Hepatocyte (in vitro differentiated cells): ENCODE results near the gene MYO5A. TPM values are rescaled to one million over a fixed set of nuclear protein-coding genes. Genes with fewer than 3 reads are reported as not detected.

Source experiments
- DNase-seq: peaks from one replicate; pipeline ENCODE4 v3.0.0-alpha.2; 2016; ENCODE audit warnings: low spot score
- H2AFZ ChIP-seq: fragments of 200-600 bp; sonication (generic); 2 replicates; pipeline ENCODE4 v1.6.0; 2016; ENCODE audit warnings: antibody characterized with exemption, mild to moderate bottlenecking
- H3K27ac ChIP-seq: fragments of 200-600 bp; sonication (generic); 2 replicates; pipeline ENCODE4 v1.5.1; 2016; ENCODE audit warnings: mild to moderate bottlenecking
- H3K27me3 ChIP-seq: fragments of 200-600 bp; sonication (generic); 2 replicates; pipeline ENCODE4 v1.6.1; 2016
- H3K36me3 ChIP-seq: fragments of 200-600 bp; sonication (generic); replicated peaks from 2 replicates; pipeline ENCODE4 v1.5.1; 2016; ENCODE audit warnings: low read depth; ENCODE audit not compliant: insufficient read depth
- H3K4me1 ChIP-seq: fragments of 200-600 bp; sonication (generic); 2 replicates; pipeline ENCODE4 v1.5.1; 2016; ENCODE audit warnings: mild to moderate bottlenecking, moderate library complexity; ENCODE audit not compliant: insufficient read depth
- H3K4me2 ChIP-seq: fragments of 200-600 bp; sonication (generic); 2 replicates; pipeline ENCODE4 v1.6.0; 2016
- H3K4me3 ChIP-seq: fragments of 200-600 bp; sonication (generic); 2 replicates; pipeline ENCODE4 v1.5.1; 2016; ENCODE audit warnings: mild to moderate bottlenecking
- H3K79me2 ChIP-seq: fragments of 200-600 bp; sonication (generic); 2 replicates; pipeline ENCODE4 v1.6.0; 2017; ENCODE audit warnings: mild to moderate bottlenecking
- H3K9me2 ChIP-seq: fragments of 200-600 bp; sonication (generic); replicated peaks from 2 replicates; pipeline ENCODE4 v1.6.0; 2017; ENCODE audit warnings: mild to moderate bottlenecking; ENCODE audit not compliant: insufficient read depth
- H3K9me3 ChIP-seq: fragments of 200-600 bp; sonication (generic); 2 replicates; pipeline ENCODE4 v1.5.1; 2016; ENCODE audit warnings: low read depth, mild to moderate bottlenecking
- H4K20me1 ChIP-seq: fragments of 200-600 bp; sonication (generic); 2 replicates; pipeline ENCODE4 v1.6.0; 2016; ENCODE audit warnings: mild to moderate bottlenecking; ENCODE audit not compliant: insufficient read depth, poor library complexity, severe bottlenecking
- CTCF ChIP-seq: fragments of 200-600 bp; sonication (generic); IDR thresholded peaks from 2 replicates; pipeline ENCODE4 v1.5.1; 2016; ENCODE audit warnings: antibody characterized with exemption, mild to moderate bottlenecking; ENCODE audit not compliant: poor library complexity
- EZH2 ChIP-seq: fragments of 200-600 bp; sonication (generic); IDR thresholded peaks from 2 replicates; pipeline ENCODE4 v1.6.1; 2016; ENCODE audit warnings: antibody characterized with exemption, mild to moderate bottlenecking, borderline replicate concordance
- EZH2phosphoT487 ChIP-seq: fragments of 200-600 bp; sonication (generic); IDR thresholded peaks from one replicate; pipeline ENCODE4 v1.6.1; 2018; ENCODE audit warnings: antibody characterized with exemption, mild to moderate bottlenecking, low read depth, moderate library complexity; ENCODE audit not compliant: unreplicated experiment, severe bottlenecking
- WGBS: methylation state at CpG from one replicate; pipeline ENCODE4 v1.1.6; 2016; ENCODE audit warnings: low lambda C conversion rate; ENCODE audit errors: missing lambda C conversion rate; 5-methylcytosine and 5-hydroxymethylcytosine counted together
- polyA plus RNA-seq: library from polyadenylated mRNA; unstranded; fragments of >200 nt; fragmentation: Nextera tagmentation; extraction: Ambion mirVana; gene quantifications from 2 replicates; pipeline ENCODE4 v1.2.1, GENCODE V29; 2016
- total RNA-seq: library from RNA; depleted of rRNA; stranded (reverse); fragments of >200 nt; gene quantifications from 2 replicates; pipeline ENCODE4 v1.2.3, GENCODE V29; 2014

Gene MYO5A
- total and polyA plus RNA-seq, 2 experiments from 2014 or later: 3.7 to 14.8 TPM

- Histone ChIP-seq H3K4me1 (no peaks in the 10 kb centered on the region), H3K9me2 (no peaks in the 10 kb centered on the region), H3K27me3 (peaks cover 7% of the 10 kb centered on the region), H3K9me3 (no peaks in the 10 kb centered on the region), H2AFZ (no peak overlapping the region), H3K79me2 (peaks cover 22% of the 10 kb centered on the region), H3K36me3 (no peaks in the 10 kb centered on the region), H4K20me1 (no peaks in the 10 kb centered on the region), H3K4me3 (no peak overlapping the region), H3K27ac (no peak overlapping the region), H3K4me2 (no peak overlapping the region)
- 82% methylated on average over 3 of the region's 3 CpGs for WGBS
- TF ChIP-seq CTCF (no peak), EZH2 (no peak), EZH2phosphoT487 (no peak)
- no peak for DNase-seq
Observed at GRCh38 chr15:52521682-52522081, 7.0 kb downstream of the MYO5A start.

GRCh38 chr15:52520421-52520820, 8.3 kb downstream of the MYO5A start:
- Histone ChIP-seq H3K4me1 (no peaks in the 10 kb centered on the region), H4K20me1 (no peaks in the 10 kb centered on the region), H3K27ac (no peak overlapping the region), H3K9me3 (no peaks in the 10 kb centered on the region), H3K9me2 (no peaks in the 10 kb centered on the region), H3K36me3 (no peaks in the 10 kb centered on the region), H3K27me3 (peaks cover 6% of the 10 kb centered on the region), H3K4me2 (no peak overlapping the region), H2AFZ (no peak overlapping the region), H3K4me3 (no peak overlapping the region), H3K79me2 (peaks cover 10% of the 10 kb centered on the region)
- no peak for TF ChIP-seq CTCF
- TF ChIP-seq EZH2phosphoT487: no peak
- TF ChIP-seq EZH2: no peak
- DNase-seq: no peak

- no peak for DNase-seq
- Histone ChIP-seq H3K36me3 (no peaks in the 10 kb centered on the region), H4K20me1 (no peaks in the 10 kb centered on the region), H3K27ac (no peak overlapping the region), H3K9me3 (no peaks in the 10 kb centered on the region), H3K4me3 (no peak overlapping the region), H3K4me2 (no peak overlapping the region), H3K79me2 (peaks cover 3% of the 10 kb centered on the region), H3K27me3 (no peaks in the 10 kb centered on the region), H3K4me1 (no peaks in the 10 kb centered on the region), H3K9me2 (no peaks in the 10 kb centered on the region), H2AFZ (no peak overlapping the region)
- TF ChIP-seq EZH2 (no peak), CTCF (no peak), EZH2phosphoT487 (no peak)
- WGBS: 81% methylated on average over 8 of the region's 8 CpGs
Observed at GRCh38 chr15:52518487-52519371, 10.0 kb downstream of the MYO5A start.
